GM21381 (cell line): ENCODE data around the gene DLGAP4.

Experiments used
- ATAC-seq: cut with Tn5 transposase; IDR thresholded peaks from one replicate; pipeline ENCODE4 v1.9.1; 2021; ENCODE audit warnings: mild to moderate bottlenecking, moderate library complexity; ENCODE audit not compliant: unreplicated experiment

Gene DLGAP4

GRCh38 chr20:36307412-36308325 is 1.5 kb downstream of the DLGAP4 start:
- no peak for ATAC-seq

GRCh38 chr20:36308353-36308752 is 2.2 kb downstream of the DLGAP4 start:
- ATAC-seq: no peak

GRCh38 chr20:36308986-36309385 is 2.8 kb downstream of the DLGAP4 start:
- ATAC-seq: no peak

- no peak for ATAC-seq
These were observed 3.5 kb downstream of the DLGAP4 start for GRCh38 chr20:36309643-36310042.

- ATAC-seq: no peak
These were observed 4.3 kb downstream of the DLGAP4 start for GRCh38 chr20:36310215-36310981.

GRCh38 chr20:36311141-36311853 is 5.2 kb downstream of the DLGAP4 start:
- no peak for ATAC-seq

GRCh38 chr20:36311854-36312723 is 6.0 kb downstream of the DLGAP4 start:
- ATAC-seq: no peak

GRCh38 chr20:36312724-36313441 is 6.7 kb downstream of the DLGAP4 start:
- ATAC-seq: no peak

GRCh38 chr20:36313476-36313875 is 7.3 kb downstream of the DLGAP4 start:
- no peak for ATAC-seq

GRCh38 chr20:36313926-36314325 is 7.8 kb downstream of the DLGAP4 start:
- ATAC-seq: no peak

- no peak for ATAC-seq
These were observed 8.8 kb downstream of the DLGAP4 start for GRCh38 chr20:36314734-36315544.

GRCh38 chr20:36315545-36316351 is 9.6 kb downstream of the DLGAP4 start:
- ATAC-seq: no peak

- no peak for ATAC-seq
These were observed 11.5 kb downstream of the DLGAP4 start for GRCh38 chr20:36317675-36318074.

GRCh38 chr20:36318166-36318565 is 12.0 kb downstream of the DLGAP4 start:
- ATAC-seq: no peak

GRCh38 chr20:36319356-36320260 is 13.5 kb downstream of the DLGAP4 start:
- ATAC-seq: no peak

GRCh38 chr20:36320261-36320897 is 14.2 kb downstream of the DLGAP4 start:
- ATAC-seq: no peak
